ENCODE data around the gene NPIPA1.
"Not testable (repeated sequence)": the region's sequence is repeated elsewhere in the genome, so short reads cannot be mapped to it uniquely, and the experiment has no call there.

The NPIPA1 gene

DNA sequence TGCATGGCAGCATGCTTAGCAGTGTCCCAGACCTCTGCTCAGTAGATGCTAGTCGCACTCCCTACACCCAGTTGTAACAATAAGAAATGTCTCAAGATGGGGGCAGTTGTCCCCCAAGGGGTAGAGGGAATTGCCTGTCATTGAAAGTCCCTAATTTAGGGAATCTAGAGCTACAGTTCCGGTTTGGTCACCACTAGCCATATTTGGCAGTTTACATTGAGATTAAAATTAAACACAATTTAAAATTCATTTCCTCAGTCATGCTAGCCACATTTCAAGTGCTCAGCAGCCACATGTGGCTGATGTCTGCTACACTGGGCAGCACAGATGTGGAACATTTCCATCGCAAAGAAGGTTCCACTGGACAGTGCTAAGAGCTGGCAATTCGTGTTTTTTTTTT lies 41.7 kb downstream of the NPIPA1 start:
- not testable (repeated sequence) for DNase-seq

DNA sequence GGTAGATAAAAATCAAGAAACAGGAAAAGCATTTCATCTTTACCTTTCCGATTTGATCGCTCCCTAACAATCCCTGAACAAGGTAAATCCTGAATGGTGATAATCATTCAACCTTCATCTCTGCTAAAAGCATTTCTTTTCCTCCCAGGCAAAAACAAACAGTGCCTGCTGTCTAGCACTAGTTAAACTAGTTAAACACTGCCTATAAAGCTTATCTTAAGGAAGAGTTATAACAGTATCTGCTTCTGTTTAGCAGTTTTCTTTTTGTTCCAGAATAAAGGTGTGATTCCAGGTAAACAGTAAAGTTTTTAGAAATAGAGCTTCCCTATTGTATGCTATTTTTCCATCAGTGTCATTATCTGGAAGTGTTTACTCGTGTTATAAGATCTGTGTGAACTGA lies 44.0 kb downstream of the NPIPA1 start:
- not testable (repeated sequence) for DNase-seq

DNA sequence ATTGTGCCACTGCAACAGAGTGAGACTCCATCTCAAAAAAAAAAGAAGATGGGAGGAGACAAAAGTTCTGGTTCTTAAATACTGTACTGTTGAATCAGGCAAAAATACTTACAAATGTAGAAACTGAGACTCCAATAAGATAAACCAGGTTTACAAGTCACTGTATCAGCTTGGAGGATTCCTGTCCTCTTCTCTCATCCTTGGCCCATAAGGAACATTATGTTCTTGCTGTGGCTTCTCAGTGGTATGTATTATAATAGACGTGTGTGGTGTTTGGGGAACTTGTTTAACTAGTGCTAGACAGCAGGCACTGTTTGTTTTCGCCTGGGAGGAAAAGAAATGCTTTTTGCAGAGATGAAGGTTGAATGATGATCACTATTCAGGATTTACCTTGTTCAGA lies 45.3 kb downstream of the NPIPA1 start:
- DNase-seq = not testable (repeated sequence)

DNA sequence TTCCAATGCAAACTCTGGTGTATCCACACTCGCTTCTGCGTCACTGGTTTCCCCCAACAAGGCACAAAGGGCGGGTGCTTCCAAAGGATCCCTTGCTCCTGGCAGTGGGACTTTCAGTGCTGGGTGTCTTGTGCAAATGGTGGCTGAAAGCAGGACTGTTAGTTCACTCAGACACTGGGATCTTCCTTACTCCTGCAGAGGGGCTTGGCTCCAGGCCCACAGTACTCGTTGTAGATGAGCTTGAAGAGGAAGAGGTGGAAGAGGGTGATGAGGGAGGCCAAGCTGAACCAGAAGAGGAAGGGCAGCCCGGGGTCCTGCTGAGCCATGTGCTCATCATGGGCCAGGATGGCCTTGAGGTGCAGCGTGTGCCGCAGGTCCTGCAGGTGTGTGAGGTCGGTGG lies 50.8 kb downstream of the NPIPA1 start:
- DNase-seq = not testable (repeated sequence)

DNA sequence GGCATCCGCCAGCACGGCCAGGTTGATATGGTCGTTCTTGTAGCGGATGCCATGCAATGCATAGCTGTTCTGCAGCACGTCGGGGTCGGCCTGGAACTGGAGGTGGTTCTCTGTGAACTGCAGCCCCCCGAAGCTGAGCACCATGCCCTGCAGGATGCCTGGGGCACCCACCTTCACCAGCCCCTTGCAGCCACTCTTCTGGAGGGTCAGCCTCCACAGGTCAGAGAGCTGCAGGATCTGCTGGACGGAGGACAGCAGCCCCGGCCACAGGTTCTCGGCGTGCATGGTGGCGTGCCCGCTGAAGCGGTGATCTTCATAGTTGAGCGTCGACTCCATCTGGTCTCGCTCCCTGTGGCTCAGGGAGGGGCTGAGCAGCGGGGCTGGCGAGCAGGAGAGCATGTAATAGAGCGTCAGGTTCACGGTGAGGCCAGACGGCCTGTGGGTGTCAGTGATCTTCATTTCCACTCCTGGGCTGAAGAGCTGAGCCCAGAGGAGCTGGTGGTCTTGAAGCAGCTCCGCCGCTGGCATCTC lies 51.5 kb downstream of the NPIPA1 start:
- not testable (repeated sequence) for DNase-seq

DNA sequence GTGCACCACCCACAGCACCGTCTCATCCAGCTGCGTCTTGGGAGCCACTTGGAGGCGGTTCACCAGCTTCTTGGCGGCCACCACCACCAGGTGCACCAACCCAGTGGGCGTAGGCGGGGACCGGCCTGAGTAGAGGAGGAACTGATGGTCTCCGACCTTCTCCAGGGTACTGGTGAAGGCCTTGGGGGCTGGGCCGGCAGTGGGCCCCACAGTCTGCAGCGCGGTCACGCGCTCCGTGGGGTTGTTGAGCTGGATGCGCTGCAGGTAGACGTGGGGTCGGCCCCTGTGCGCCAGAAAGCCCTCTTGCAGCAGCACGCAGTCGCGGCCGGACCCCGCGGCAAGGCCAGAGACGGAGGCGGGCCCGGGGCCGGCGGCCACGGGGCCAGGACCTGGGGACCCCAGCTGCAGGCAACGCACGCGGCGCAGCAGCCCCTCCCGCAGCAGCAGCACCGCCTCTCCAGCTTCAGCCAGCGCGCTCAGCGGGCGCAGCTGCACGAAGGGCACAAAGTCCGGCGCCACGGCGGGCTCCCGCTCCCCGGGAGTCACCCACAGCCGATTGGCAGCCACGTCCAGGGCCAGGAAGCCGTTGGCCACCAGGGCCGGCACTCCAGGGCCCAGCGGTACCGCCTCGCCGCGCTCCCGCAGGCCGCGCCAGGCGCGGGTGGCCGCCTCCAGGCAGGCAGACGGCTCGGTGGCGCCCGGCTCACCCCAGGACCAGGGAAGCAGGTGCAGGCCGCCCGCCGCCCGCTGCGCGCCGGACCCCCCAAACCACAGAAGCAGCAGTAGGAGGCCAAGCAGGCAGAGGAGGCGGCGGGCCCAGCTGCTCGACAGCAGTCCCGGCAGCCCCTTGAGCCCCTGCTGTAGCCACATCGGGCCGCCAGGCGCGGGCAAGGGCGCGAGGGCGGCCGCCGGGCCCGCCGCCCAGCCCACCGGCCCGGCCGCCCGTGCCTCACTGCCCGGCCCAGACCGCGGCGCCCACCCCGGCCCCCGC lies 52.3 kb downstream of the NPIPA1 start:
- not testable (repeated sequence) for DNase-seq

DNA sequence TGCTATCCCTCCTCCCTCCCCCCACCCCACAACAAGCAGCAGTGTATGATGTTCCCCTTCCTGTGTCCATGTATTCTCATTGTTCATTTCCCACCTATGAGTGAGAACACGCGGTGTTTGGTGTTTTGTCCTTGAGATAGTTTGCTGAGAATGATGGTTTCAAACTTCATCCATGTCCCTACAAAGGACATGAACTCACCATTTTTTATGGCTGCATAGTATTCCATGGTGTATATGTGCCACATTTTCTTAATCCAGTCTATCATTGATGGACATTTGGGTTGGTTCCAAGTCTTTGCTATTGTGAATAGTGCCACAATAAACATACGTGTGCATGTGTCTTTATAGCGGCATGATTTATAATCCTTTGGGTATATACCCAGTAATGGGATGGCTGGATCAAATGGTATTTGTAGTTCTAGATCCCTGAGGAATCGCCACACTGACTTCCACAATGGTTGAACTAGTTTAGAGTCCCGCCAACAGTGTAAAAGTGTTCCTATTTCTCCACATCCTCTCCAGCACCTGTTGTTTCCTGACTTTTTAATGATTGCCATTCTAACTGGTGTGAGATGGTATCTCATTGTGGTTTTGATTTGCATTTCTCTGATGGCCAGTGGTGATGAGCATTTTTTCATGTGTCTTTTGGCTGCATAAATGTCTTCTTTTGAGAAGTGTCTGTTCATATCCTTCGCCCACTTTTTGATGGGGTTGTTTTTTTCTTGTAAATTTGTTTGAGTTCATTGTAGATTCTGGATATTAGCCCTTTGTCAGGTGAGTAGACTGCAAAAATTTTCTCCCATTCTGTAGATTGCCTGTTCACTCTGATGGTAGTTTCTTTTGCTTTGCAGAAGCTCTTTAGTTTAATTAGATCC lies 56.3 kb downstream of the NPIPA1 start:
- not testable (repeated sequence) for DNase-seq

DNA sequence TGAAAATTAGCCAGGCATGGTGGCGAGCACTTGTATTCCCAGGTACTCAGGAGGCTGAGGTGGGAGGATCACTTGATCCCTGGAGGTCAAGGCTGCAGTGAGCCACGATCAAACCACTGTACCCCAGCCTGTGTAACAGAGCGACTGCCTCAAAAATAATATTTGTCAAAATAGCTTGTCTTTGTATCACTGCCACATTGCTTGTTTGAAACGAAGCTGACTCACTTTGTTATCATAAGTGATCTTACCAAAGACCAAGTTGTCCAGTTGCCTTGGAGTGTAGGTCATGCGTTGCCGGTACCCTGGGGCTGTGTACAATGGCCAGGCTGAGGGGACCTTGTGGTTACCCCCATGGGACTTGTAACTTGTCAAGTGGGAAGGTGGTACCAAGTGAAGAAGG lies 59.5 kb downstream of the NPIPA1 start:
- not testable (repeated sequence) for DNase-seq

DNA sequence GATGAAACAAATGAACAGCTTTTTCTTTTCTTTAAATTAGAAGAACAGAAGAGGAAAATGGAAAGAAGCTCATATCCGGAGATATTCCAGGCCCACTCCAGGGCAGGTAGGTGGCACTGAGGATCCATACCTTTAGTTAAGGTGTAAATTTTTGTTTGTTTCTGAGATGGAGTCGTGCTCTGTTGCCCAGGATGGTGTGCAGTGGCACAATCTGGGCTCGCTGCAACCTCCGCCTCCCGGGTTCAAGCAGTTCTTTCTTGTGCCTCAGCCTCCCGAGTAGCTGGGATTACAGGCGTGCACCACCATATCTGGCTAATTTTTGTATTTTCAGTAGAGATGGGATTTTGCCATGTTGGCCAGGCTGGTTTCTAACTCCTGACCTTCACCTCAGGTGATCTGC lies 61.1 kb downstream of the NPIPA1 start:
- DNase-seq = not testable (repeated sequence)

DNA sequence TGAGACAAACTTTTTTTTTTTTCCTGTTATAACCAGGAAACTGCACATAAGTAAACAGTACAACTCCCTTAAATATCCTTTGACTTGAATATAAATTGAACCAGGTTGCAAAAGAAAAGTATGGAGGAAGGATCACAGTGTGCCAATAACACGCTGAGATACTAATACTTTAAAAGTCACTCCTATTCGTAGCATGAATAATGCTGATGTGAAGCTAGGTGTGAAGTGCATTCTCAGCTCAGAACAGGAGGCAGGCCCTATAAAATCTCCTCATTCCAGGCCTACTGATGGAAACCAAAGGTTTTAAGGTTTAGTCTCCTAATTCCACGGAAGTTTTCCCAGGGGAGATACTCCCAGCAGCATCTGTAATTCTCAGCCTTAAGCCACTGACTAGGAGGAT lies 62.6 kb downstream of the NPIPA1 start:
- not testable (repeated sequence) for DNase-seq
